SK-N-SH treated with all-trans-retinoic acid at 6 μM for 48 hours (cell line): Measurements from ENCODE around the gene B3GALT5.

Experiments
- ATAC-seq: fragments of 200-7000 bp; cut with Tn5 transposase; 3 replicates; pipeline ENCODE4 v1.9.1; 2020; ENCODE audit warnings: mild to moderate bottlenecking, moderate library complexity
- ARNTL ChIP-seq: fragments of 450-650 bp; formaldehyde crosslinking; IDR thresholded peaks from 2 replicates; pipeline ENCODE4 v1.5.0; 2020; ENCODE audit warnings: low read depth, mild to moderate bottlenecking, moderate library complexity, borderline replicate concordance
- BACH2 ChIP-seq: fragments of 250-450 bp; sonication (Bioruptor Pico); IDR thresholded peaks from 2 replicates; pipeline ENCODE4 v1.9.0; 2021; ENCODE audit warnings: mild to moderate bottlenecking, borderline replicate concordance
- CREB5 ChIP-seq: fragments of 250-450 bp; sonication (Bioruptor Pico); IDR thresholded peaks from 2 replicates; pipeline ENCODE4 v1.5.1; 2020; ENCODE audit warnings: low read depth, mild to moderate bottlenecking, moderate library complexity
- CSDC2 ChIP-seq: fragments of 250-450 bp; sonication (Bioruptor Pico); IDR thresholded peaks from 2 replicates; pipeline ENCODE4 v1.5.0; 2020; ENCODE audit warnings: mild to moderate bottlenecking, moderate library complexity
- ESRRG ChIP-seq: fragments of 250-450 bp; sonication (Bioruptor Pico); IDR thresholded peaks from 2 replicates; pipeline ENCODE4 v1.6.1; 2021; ENCODE audit warnings: mild to moderate bottlenecking
- ISL1 ChIP-seq: fragments of 250-450 bp; sonication (Bioruptor Pico); IDR thresholded peaks from 2 replicates; pipeline ENCODE4 v2.1.2; 2022; ENCODE audit warnings: mild to moderate bottlenecking, moderate library complexity
- OSR1 ChIP-seq: fragments of 250-450 bp; sonication (Bioruptor Pico); IDR thresholded peaks from 2 replicates; pipeline ENCODE4 v1.8.0; 2022; ENCODE audit warnings: moderate library complexity, mild to moderate bottlenecking, inconsistent platforms
- PATZ1 ChIP-seq: fragments of 250-450 bp; sonication (Bioruptor Pico); IDR thresholded peaks from 2 replicates; pipeline ENCODE4 v1.8.0; 2020; ENCODE audit warnings: mild to moderate bottlenecking, moderate library complexity, borderline replicate concordance
- PPARA ChIP-seq: fragments of 250-450 bp; sonication (Bioruptor Pico); IDR thresholded peaks from 2 replicates; pipeline ENCODE4 v1.5.0; 2020; ENCODE audit warnings: mild to moderate bottlenecking, borderline replicate concordance
- RARB ChIP-seq: fragments of 250-450 bp; sonication (Bioruptor Pico); IDR thresholded peaks from 2 replicates; pipeline ENCODE4 v1.8.0; 2021; ENCODE audit warnings: mild to moderate bottlenecking, moderate library complexity
- SNAI2 ChIP-seq: fragments of 250-450 bp; sonication (Bioruptor Pico); IDR thresholded peaks from 2 replicates; pipeline ENCODE4 v1.5.0; 2020; ENCODE audit warnings: mild to moderate bottlenecking, moderate library complexity
- TCF4 ChIP-seq: fragments of 250-450 bp; sonication (Bioruptor Pico); IDR thresholded peaks from 2 replicates; pipeline ENCODE4 v1.8.0; 2021; ENCODE audit warnings: mild to moderate bottlenecking, moderate library complexity, borderline replicate concordance
- TOX ChIP-seq: fragments of 250-450 bp; sonication (Bioruptor Pico); IDR thresholded peaks from 2 replicates; pipeline ENCODE4 v1.8.0; 2021; ENCODE audit warnings: mild to moderate bottlenecking, moderate library complexity, borderline replicate concordance
- TSHZ2 ChIP-seq: fragments of 250-450 bp; sonication (Bioruptor Pico); IDR thresholded peaks from 2 replicates; pipeline ENCODE4 v1.5.0; 2020; ENCODE audit warnings: mild to moderate bottlenecking, moderate library complexity
- ZC3H10 ChIP-seq: fragments of 250-450 bp; sonication (Bioruptor Pico); IDR thresholded peaks from 2 replicates; pipeline ENCODE4 v1.5.1; 2021; ENCODE audit warnings: mild to moderate bottlenecking, moderate library complexity
- ZFP3 ChIP-seq: fragments of 250-450 bp; sonication (Bioruptor Pico); IDR thresholded peaks from 2 replicates; pipeline ENCODE4 v1.5.0; 2020; ENCODE audit warnings: mild to moderate bottlenecking, moderate library complexity
- ZFP30 ChIP-seq: fragments of 450-650 bp; formaldehyde crosslinking; IDR thresholded peaks from 2 replicates; pipeline ENCODE4 v1.5.0; 2022; ENCODE audit warnings: mild to moderate bottlenecking, moderate library complexity
- ZNF565 ChIP-seq: fragments of 450-650 bp; formaldehyde crosslinking; conservative IDR thresholded peaks from 2 replicates; pipeline ENCODE4 v1.5.0; 2020; ENCODE audit warnings: low read depth, mild to moderate bottlenecking, moderate library complexity
- ZNF70 ChIP-seq: fragments of 450-650 bp; formaldehyde crosslinking; IDR thresholded peaks from 2 replicates; pipeline ENCODE4 v1.5.0; 2020; ENCODE audit warnings: mild to moderate bottlenecking, moderate library complexity
- ZNF8 ChIP-seq: fragments of 450-650 bp; formaldehyde crosslinking; IDR thresholded peaks from 2 replicates; pipeline ENCODE4 v1.5.0; 2020; ENCODE audit warnings: mild to moderate bottlenecking, moderate library complexity

The B3GALT5 gene

GRCh38 chr21:39659070-39659815 is 46.5 kb downstream of the B3GALT5 start (continued):
- TF ChIP-seq ZFP30 (CRISPR knock-in tag) (no peak), BACH2 (CRISPR knock-in tag) (no peak), CSDC2 (CRISPR knock-in tag) (no peak)

- peak; percentile 95 for ATAC-seq
- TF ChIP-seq ARNTL (CRISPR knock-in tag) (no peak), PATZ1 (no peak)
Measured at GRCh38 chr21:39660191-39660980, 47.6 kb downstream of the B3GALT5 start.

GRCh38 chr21:39661121-39661520 is 48.4 kb downstream of the B3GALT5 start:
- ATAC-seq = no peak
- TF ChIP-seq CREB5 (CRISPR knock-in tag) (no peak), SNAI2 (CRISPR knock-in tag) (no peak), ZC3H10 (CRISPR knock-in tag) (no peak), ZNF8 (CRISPR knock-in tag) (no peak), ZNF70 (CRISPR knock-in tag) (no peak), ESRRG (CRISPR knock-in tag) (no peak), OSR1 (no peak), ZFP3 (CRISPR knock-in tag) (no peak), PPARA (no peak), BACH2 (CRISPR knock-in tag) (no peak), ISL1 (no peak), TCF4 (no peak), CSDC2 (CRISPR knock-in tag) (no peak), ARNTL (CRISPR knock-in tag) (no peak), ZNF565 (CRISPR knock-in tag) (no peak), TSHZ2 (CRISPR knock-in tag) (no peak), TOX (no peak), RARB (CRISPR knock-in tag) (no peak), ZFP30 (CRISPR knock-in tag) (no peak)

GRCh38 chr21:39661740-39662139 is 49.0 kb downstream of the B3GALT5 start:
- TF ChIP-seq ISL1 (no peak), ZFP30 (CRISPR knock-in tag) (no peak), ZC3H10 (CRISPR knock-in tag) (no peak), ZNF8 (CRISPR knock-in tag) (no peak), ARNTL (CRISPR knock-in tag) (no peak), PPARA (no peak), OSR1 (no peak), RARB (CRISPR knock-in tag) (no peak), ZNF70 (CRISPR knock-in tag) (no peak)
- ATAC-seq = no peak
